Posterior vena cava (tissue), 2 donors: Measurements from ENCODE around the gene CD4. TPM values are rescaled to one million over a fixed set of nuclear protein-coding genes. Genes with fewer than 3 reads are reported as not detected.

Experiments
- DNase-seq: peaks from one replicate; pipeline ENCODE4 v3.0.0-alpha.2; 2020; ENCODE audit warnings: low spot score
- intact Hi-C, 2 donors: fragments of 100-400 bp; cut with DNase I; formaldehyde crosslinking; loops; one replicate each; pipeline versions ENCODE4 v1.14.1 to v1.14.2; 2022 to 2023
- total RNA-seq, 2 donors: library from RNA; stranded (reverse); fragmentation: NEBNext Ultra II Directional; extraction: Animal tissue kit (Norgen Biotek cat#: 25700); gene quantifications; one replicate each; pipeline ENCODE4 v1.2.1, GENCODE V29; 2021
- donor health status: DM: yes; HTN: yes; CAD: no.
- donor health status: DM: yes; HTN: yes; CAD: no.

The CD4 gene
- total RNA-seq, 2 donors from 2014 or later = 12.9 to 36.0 TPM

DNA sequence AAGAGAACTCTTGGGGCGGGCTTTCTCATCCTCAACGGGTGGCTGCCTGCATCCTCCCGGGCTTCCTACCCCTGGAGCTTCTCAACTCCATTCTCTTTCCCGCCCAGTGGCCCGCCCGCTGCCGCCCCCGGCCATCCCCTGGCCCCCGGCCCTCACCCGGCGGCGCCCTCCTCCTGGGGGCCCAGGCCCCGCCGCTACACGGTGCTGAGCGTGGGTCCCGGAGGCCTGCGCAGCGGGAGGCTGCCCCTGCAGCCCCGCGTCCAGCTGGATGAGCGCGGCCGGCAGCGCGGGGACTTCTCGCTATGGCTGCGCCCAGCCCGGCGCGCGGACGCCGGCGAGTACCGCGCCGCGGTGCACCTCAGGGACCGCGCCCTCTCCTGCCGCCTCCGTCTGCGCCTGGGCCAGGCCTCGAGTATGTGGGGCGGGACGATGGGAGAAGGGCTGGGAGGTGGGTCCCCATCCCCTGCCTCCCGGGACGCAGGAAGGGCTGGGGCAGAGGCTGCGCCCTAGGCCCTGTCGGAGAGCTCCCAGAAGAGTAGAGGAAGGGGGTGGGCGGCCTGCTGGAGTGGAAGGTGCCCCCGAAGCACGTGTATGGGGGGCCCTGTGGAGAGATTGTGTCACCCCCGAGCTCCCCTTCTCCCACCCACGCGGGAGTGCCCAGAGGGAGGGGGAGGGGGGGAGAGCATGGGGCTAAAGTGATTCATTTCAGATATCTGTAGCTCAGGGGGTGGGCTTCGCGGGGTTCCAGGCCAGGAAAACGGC lies 15.6 kb upstream of the CD4 start:
- intact Hi-C loops = no loop called here
- DNase-seq = no peak

- DNase-seq = no peak
- intact Hi-C loops = loop anchor here in 1 of 2 donors (5.0 kb wide), 2 partner anchors 37 to 152 kb away; no protein-coding TSS in a partner anchor
These were observed 14.7 kb upstream of the CD4 start for GRCh38 chr12:6774499-6775062.

- no peak for DNase-seq
- intact Hi-C loops = loop anchor here in 1 of 2 donors (5.0 kb wide), 2 partner anchors 38 to 153 kb away; no protein-coding TSS in a partner anchor
These were observed 13.8 kb upstream of the CD4 start for GRCh38 chr12:6775185-6776174.

GRCh38 chr12:6777386-6777785 lies 11.9 kb upstream of the CD4 start:
- intact Hi-C loops = loop anchor here in 1 of 2 donors (5.0 kb wide), 2 partner anchors 40 to 155 kb away; no protein-coding TSS in a partner anchor
- DNase-seq = no peak

- no peak for DNase-seq
- intact Hi-C loops = loop anchor here in 1 of 2 donors (2.0 to 5.0 kb wide), 3 partner anchors 25 to 156 kb away; partner anchors contain the start of gene MLF2
These were observed 11.1 kb upstream of the CD4 start for GRCh38 chr12:6778217-6778573.

- peak; percentile 98 for DNase-seq
- intact Hi-C loops = loop anchor here in 1 of 2 donors (2.0 to 5.0 kb wide), 3 partner anchors 26 to 157 kb away; partner anchors contain the start of gene MLF2
These were observed 10.5 kb upstream of the CD4 start for GRCh38 chr12:6778574-6779550.

GRCh38 chr12:6779708-6780432 lies 9.5 kb upstream of the CD4 start:
- no peak for DNase-seq
- intact Hi-C loops = loop anchor here in 1 of 2 donors (2.0 to 5.0 kb wide), 3 partner anchors 27 to 158 kb away; partner anchors contain the start of gene MLF2

DNA sequence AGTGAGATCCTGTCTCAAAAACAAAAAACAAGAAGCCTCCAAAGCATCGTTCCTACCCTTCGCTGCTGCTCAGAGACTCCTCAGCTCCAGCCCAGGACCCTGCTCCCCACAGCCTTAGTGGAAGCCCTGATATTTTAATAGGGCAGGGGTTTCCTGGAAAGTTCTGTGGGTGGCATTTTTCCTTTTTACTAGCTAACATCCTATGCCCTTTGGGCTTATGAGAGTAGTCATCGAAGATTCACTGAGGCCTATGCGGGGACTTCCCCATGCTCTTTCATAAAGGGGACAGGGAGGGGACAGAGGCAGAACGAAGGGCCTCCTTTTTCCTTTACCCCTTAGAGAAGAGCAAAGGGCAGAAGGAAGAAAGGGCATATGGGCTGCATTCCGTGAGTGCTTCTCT lies 8.8 kb upstream of the CD4 start:
- intact Hi-C loops = no loop called here
- DNase-seq = no peak

DNA sequence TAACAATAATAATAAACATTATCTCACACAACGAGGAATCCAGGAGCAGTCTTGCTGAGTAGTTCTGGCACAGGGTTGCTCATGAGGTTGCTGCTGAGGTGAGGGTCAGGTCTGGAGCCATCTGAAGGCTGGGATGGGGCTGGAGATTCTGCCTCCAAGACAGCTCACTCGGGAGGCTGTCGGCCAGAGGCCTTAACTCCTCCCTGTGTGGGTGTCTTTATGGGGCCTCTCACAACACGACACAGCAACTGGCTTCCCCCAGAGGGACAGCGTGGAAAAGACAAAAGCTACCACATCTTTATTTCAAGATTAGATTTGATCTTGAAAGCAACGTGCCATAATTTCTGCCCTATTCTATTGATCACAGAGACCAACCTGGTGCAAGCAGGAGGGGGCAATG lies 7.2 kb upstream of the CD4 start:
- intact Hi-C loops = no loop called here

GRCh38 chr12:6782850-6783566 lies 6.3 kb upstream of the CD4 start:
- DNase-seq = no peak
- intact Hi-C loops = no loop called here

More for the DNA sequence above, 7.2 kb upstream of the CD4 start:
- DNase-seq = no peak

DNA sequence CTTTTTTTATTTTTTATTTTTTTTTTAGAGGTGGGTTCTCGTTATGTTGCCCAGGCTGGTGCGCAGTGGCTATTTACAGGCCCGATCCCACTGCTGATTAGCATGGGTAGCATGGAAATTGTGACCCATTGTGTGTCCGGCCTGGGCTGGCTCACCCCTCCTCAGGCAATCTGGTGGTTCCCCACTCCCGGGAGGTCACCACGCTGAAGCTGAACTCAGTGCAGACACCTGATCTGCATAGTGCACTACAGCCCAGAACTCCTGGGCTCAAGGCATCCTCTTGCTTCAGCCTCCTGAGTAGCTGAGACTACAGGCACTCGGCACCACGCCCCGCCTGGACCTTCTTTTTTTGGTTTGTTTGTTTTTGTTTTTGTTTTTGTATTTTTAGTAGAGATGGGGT lies 5.5 kb upstream of the CD4 start:
- DNase-seq = no peak
- intact Hi-C loops = no loop called here

- no peak for DNase-seq
- intact Hi-C loops = no loop called here
These were observed 5.0 kb upstream of the CD4 start for GRCh38 chr12:6784296-6784695.

GRCh38 chr12:6784761-6785160 lies 4.6 kb upstream of the CD4 start:
- intact Hi-C loops = no loop called here
- DNase-seq = no peak

GRCh38 chr12:6786416-6787094 lies 2.8 kb upstream of the CD4 start:
- intact Hi-C loops = no loop called here
- no peak for DNase-seq

- no peak for DNase-seq
- intact Hi-C loops = no loop called here
These were observed 2.0 kb upstream of the CD4 start for GRCh38 chr12:6787309-6787708.

- intact Hi-C loops = no loop called here
These were observed 1.3 kb downstream of the CD4 start for GRCh38 chr12:6790496-6791150.

More at GRCh38 chr12:6790496-6791150, 1.3 kb downstream of the CD4 start:
- DNase-seq = no peak
